NCI-H2107 treated with DMSO at 0.1 percent for 48 hours (cell line): ENCODE results near the gene FRRS1.

ENCODE experiments used
- DNase-seq: peaks from one replicate; lab custom pipeline; 2025; ENCODE audit not compliant: unreplicated experiment; lab: John Stamatoyannopoulos, UW

The FRRS1 gene

GRCh38 chr1:99681583-99681982 is 84.9 kb downstream of the FRRS1 start:
- no peak for DNase-seq

GRCh38 chr1:99680270-99680669 is 86.2 kb downstream of the FRRS1 start:
- DNase-seq, result no peak

- DNase-seq, result no peak
Observed at GRCh38 chr1:99677416-99677815, 89.0 kb downstream of the FRRS1 start.

GRCh38 chr1:99676876-99677275 is 89.6 kb downstream of the FRRS1 start:
- no peak for DNase-seq

- no peak for DNase-seq
Observed at GRCh38 chr1:99675994-99676393, 90.4 kb downstream of the FRRS1 start.

- DNase-seq, result no peak
Observed at GRCh38 chr1:99675292-99675691, 91.1 kb downstream of the FRRS1 start.

GRCh38 chr1:99674115-99675064 is 92.0 kb downstream of the FRRS1 start:
- no peak for DNase-seq

GRCh38 chr1:99673315-99673714 is 93.1 kb downstream of the FRRS1 start:
- no peak for DNase-seq

GRCh38 chr1:99672530-99673213 is 93.8 kb downstream of the FRRS1 start:
- DNase-seq, result no peak

GRCh38 chr1:99672038-99672437 is 94.4 kb downstream of the FRRS1 start:
- DNase-seq, result no peak

GRCh38 chr1:99670583-99670982 is 95.9 kb downstream of the FRRS1 start:
- DNase-seq, result no peak

- DNase-seq, result no peak
Observed at GRCh38 chr1:99669821-99670220, 96.6 kb downstream of the FRRS1 start.

GRCh38 chr1:99669376-99669775 is 97.1 kb downstream of the FRRS1 start:
- no peak for DNase-seq

GRCh38 chr1:99665212-99665611 is 101.2 kb downstream of the FRRS1 start:
- no peak for DNase-seq

- no peak for DNase-seq
Observed at GRCh38 chr1:99663501-99663900, 102.9 kb downstream of the FRRS1 start.

GRCh38 chr1:99662539-99663080 is 103.8 kb downstream of the FRRS1 start:
- no peak for DNase-seq

GRCh38 chr1:99661780-99662179 is 104.7 kb downstream of the FRRS1 start:
- no peak for DNase-seq

GRCh38 chr1:99660496-99660895 is 105.9 kb downstream of the FRRS1 start:
- no peak for DNase-seq

- peak; percentile 85 for DNase-seq
Observed at GRCh38 chr1:99659755-99660210, 106.7 kb downstream of the FRRS1 start.
